T-helper 2 cell treated with Interferon-gamma antibody and Interleukin-4, amounts not matched to agents 5 μg/mL and 100 μg/mL, for 36 hours (primary cell): ENCODE measurements around the gene PCK2.
A peak's percentile ranks its signal among the peaks of the same experiment; 100 is the strongest.
"Not testable (repeated sequence)": the region's sequence is repeated elsewhere in the genome, so short reads cannot be mapped to it uniquely, and the experiment has no call there.

Source experiments
- DNase-seq: peaks from one replicate; pipeline ENCODE4 v3.0.0; 2021; ENCODE audit warnings: low spot score
- H3K27ac Mint-ChIP-seq: one replicate; pipeline ENCODE4 v1.8.0; 2021; ENCODE audit warnings: mild to moderate bottlenecking, mixed read lengths
- H3K27me3 Mint-ChIP-seq: one replicate; pipeline ENCODE4 v1.8.0; 2021; ENCODE audit warnings: low read depth, mixed read lengths
- H3K36me3 Mint-ChIP-seq: one replicate; pipeline ENCODE4 v1.8.0; 2021; ENCODE audit warnings: low read depth, mixed read lengths
- H3K4me1 Mint-ChIP-seq: one replicate; pipeline ENCODE4 v1.8.0; 2021; ENCODE audit warnings: low read depth, mixed read lengths
- H3K4me3 Mint-ChIP-seq: one replicate; pipeline ENCODE4 v1.8.0; 2022; ENCODE audit warnings: mild to moderate bottlenecking, moderate library complexity, mixed read lengths
- H3K9me3 Mint-ChIP-seq: one replicate; pipeline ENCODE4 v1.8.0; 2021; ENCODE audit warnings: mixed read lengths

Gene PCK2

GRCh38 chr14:24093901-24094840, at the start of gene PCK2:
Gene PCK2 (plus strand): TSS chr14:24094311. CDS start chr14:24094406, 95 bp downstream.
- H3K36me3 Mint-ChIP-seq, result peaks cover 27% of the 10 kb centered on the region
- no peaks in the 10 kb centered on the region for H3K9me3 Mint-ChIP-seq
- peak; percentile 81 for DNase-seq
- H3K27me3 Mint-ChIP-seq, result no peaks in the 10 kb centered on the region
- peak within 1 kb of the TSS; percentile 95 for H3K27ac Mint-ChIP-seq
- peak within 1 kb of the TSS; percentile 100 for H3K4me3 Mint-ChIP-seq
- H3K4me1 Mint-ChIP-seq, result peaks cover 36% of the 10 kb centered on the region

DNA sequence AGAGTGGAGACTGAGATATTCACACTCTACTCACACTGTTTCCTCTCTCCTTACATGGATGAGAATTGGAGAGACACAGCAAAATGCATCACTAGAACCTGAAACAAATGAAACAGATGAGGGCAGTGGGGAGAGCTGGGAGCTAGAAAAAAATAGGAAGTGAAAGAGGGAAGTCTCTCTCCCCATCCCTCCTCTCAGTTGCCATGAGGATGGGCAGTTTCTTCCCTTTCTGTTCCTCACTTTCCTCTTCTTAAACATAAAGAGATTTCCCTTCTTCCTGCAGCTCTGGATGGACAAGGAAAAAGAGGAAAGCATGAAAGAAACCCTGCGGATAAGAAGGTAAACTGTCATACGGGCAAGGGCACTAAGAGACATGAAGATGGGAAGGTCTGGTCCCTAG, 45.1 kb upstream of the PCK2 start:
- H3K27me3 Mint-ChIP-seq, result peaks cover 40% of the 10 kb centered on the region

GRCh38 chr14:24050753-24051152, 43.4 kb upstream of the PCK2 start:
- H3K4me3 Mint-ChIP-seq, result peak overlapping the region; percentile 78
- not testable (repeated sequence) for DNase-seq, H3K27ac Mint-ChIP-seq, H3K36me3 Mint-ChIP-seq, H3K9me3 Mint-ChIP-seq
- peaks cover 34% of the 10 kb centered on the region for H3K27me3 Mint-ChIP-seq
- peaks cover 17% of the 10 kb centered on the region for H3K4me1 Mint-ChIP-seq

More for the DNA sequence above, 45.1 kb upstream of the PCK2 start:
- not testable (repeated sequence) for H3K9me3 Mint-ChIP-seq, H3K36me3 Mint-ChIP-seq, H3K4me3 Mint-ChIP-seq, DNase-seq, H3K27ac Mint-ChIP-seq
- peaks cover 17% of the 10 kb centered on the region for H3K4me1 Mint-ChIP-seq

GRCh38 chr14:24051176-24051788, 42.8 kb upstream of the PCK2 start:
- H3K27ac Mint-ChIP-seq, result no peak overlapping the region
- H3K4me1 Mint-ChIP-seq, result peaks cover 17% of the 10 kb centered on the region
- no peaks in the 10 kb centered on the region for H3K36me3 Mint-ChIP-seq
- H3K9me3 Mint-ChIP-seq, result no peaks in the 10 kb centered on the region
- H3K4me3 Mint-ChIP-seq, result peak overlapping the region; percentile 78
- H3K27me3 Mint-ChIP-seq, result peaks cover 33% of the 10 kb centered on the region
- DNase-seq, result no peak

GRCh38 chr14:24051789-24052655, 42.1 kb upstream of the PCK2 start, which contains the start of gene CARMIL3:
Gene CARMIL3 (plus strand): TSS chr14:24052009. CDS start chr14:24052154, 145 bp downstream.
- H3K4me3 Mint-ChIP-seq, result peak within 1 kb of the TSS; percentile 78
- H3K9me3 Mint-ChIP-seq, result no peaks in the 10 kb centered on the region
- no peaks in the 10 kb centered on the region for H3K36me3 Mint-ChIP-seq
- H3K27me3 Mint-ChIP-seq, result peaks cover 31% of the 10 kb centered on the region
- peak; percentile 63 for DNase-seq
- peaks cover 17% of the 10 kb centered on the region for H3K4me1 Mint-ChIP-seq
- no peak within 1 kb of the TSS for H3K27ac Mint-ChIP-seq

DNA sequence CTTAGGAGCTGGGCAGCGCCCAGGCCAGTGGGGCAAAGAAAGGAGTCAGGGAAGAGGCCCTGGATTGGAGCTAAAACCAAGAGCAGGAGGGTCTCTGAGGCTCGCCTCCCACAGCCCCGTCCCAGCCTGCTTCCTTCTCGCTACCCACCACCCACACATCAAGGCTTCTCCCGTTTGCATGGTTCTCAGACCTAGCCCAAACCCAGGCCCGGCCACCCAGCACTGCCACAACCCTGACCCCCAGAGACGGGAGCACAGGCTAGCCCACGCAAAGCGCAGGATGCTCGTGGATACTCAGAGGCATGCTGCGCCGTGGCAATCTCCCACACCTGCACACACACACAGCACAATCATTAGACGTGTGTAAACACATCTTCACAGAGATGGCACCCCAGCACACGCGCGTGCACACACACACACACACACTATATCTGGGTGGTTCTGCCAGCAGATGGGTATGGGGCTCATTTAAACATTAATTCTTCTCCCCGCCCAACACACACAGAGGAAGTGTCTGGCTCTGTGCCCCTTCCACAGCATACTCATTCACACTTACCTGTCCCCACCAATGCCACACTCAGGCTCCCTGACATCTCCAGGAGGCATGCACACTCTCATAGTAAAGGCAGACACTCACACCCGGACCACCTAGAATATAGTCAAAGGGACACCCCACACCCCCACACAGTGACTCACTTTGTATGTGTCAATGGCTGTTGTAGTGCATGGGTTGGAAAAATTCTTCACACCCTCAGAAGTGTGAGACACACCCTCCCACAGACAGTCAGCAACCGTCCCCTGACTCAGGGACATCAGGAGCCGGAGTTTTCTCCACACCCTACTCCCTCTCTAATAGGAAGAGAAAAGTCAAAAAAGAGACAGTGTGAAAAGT, 41.2 kb upstream of the PCK2 start:
- DNase-seq, result peak; percentile 72
- Mint-ChIP-seq H3K27me3 (peaks cover 29% of the 10 kb centered on the region), H3K36me3 (no peaks in the 10 kb centered on the region), H3K9me3 (no peaks in the 10 kb centered on the region), H3K27ac (no peak overlapping the region), H3K4me3 (peak overlapping the region; percentile 61), H3K4me1 (peaks cover 17% of the 10 kb centered on the region)

DNA sequence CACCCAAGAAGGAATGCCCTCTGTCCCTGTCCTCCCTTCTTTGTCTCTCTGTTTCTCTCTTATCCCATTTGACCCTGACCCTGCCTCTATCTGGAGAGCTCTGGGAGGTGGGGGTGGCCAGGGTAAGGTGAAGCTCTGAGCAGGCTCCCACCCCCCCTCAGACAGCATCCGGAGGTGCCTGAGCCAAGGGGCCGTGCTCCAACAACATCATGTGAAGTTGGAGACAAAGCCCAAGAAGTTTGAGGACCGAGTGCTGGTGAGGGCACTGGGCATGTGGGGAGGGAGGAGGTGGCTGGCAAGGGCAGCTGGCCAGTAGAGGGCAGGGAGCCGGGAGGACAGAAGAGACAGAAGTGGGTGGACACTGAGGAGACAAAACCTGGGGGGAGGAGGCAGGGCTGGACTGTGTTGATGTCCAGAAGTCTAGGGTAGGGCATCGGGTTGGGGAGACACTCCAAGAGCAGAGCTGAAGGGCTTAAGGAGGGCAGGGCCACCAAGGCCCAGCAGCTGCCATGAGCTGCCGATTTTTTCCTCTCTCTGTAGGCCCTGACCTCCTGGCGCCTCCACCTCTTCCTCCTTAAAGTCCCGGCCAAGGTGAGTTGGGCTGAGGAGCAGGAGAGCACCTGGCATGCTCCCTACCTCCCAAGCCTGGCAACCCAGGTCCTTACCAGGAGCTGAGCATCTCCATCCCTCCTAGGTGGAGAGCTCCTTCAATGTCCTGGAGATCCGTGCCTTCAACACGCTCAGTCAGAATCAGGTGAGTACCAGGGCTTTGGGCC, 40.4 kb upstream of the PCK2 start:
- Mint-ChIP-seq H3K4me1 (peaks cover 15% of the 10 kb centered on the region), H3K27me3 (peaks cover 23% of the 10 kb centered on the region), H3K27ac (peak overlapping the region; percentile 17), H3K36me3 (no peaks in the 10 kb centered on the region), H3K9me3 (no peaks in the 10 kb centered on the region), H3K4me3 (peak overlapping the region; percentile 61)
- DNase-seq, result no peak

DNA sequence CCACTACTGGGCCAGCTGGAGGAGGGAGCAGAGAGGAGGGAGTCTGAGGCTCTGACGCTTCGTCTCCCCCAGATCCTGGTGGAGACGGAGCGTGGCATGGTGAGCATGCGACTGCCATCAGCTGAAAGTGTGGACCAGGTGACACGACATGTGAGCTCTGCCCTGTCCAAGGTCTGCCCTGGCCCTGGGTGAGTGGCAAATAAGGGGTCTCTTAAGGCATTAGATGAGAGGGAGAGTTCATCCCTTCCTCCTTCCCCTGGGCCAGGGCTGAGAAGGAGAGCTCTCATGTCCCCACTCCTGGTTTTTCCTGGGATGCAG, 39.8 kb upstream of the PCK2 start:
- Mint-ChIP-seq H3K27me3 (peaks cover 20% of the 10 kb centered on the region), H3K4me3 (no peak overlapping the region), H3K4me1 (peaks cover 15% of the 10 kb centered on the region), H3K36me3 (no peaks in the 10 kb centered on the region), H3K27ac (no peak overlapping the region), H3K9me3 (no peaks in the 10 kb centered on the region)
- DNase-seq, result no peak

- no peak for DNase-seq
Observed at GRCh38 chr14:24054646-24055045, 39.5 kb upstream of the PCK2 start.

GRCh38 chr14:24055971-24056799, 37.9 kb upstream of the PCK2 start:
- Mint-ChIP-seq H3K9me3 (no peaks in the 10 kb centered on the region), H3K4me1 (peaks cover 12% of the 10 kb centered on the region), H3K4me3 (no peak overlapping the region), H3K27me3 (peaks cover 10% of the 10 kb centered on the region), H3K36me3 (no peaks in the 10 kb centered on the region), H3K27ac (peak overlapping the region; percentile 15)
- no peak for DNase-seq

More at GRCh38 chr14:24054646-24055045, 39.5 kb upstream of the PCK2 start:
- Mint-ChIP-seq H3K4me1 (peaks cover 15% of the 10 kb centered on the region), H3K9me3 (no peaks in the 10 kb centered on the region), H3K27ac (peak overlapping the region; percentile 18), H3K27me3 (peaks cover 20% of the 10 kb centered on the region), H3K36me3 (no peaks in the 10 kb centered on the region), H3K4me3 (no peak overlapping the region)

- Mint-ChIP-seq H3K9me3 (no peaks in the 10 kb centered on the region), H3K27ac (no peak overlapping the region), H3K27me3 (peaks cover 10% of the 10 kb centered on the region), H3K4me3 (no peak overlapping the region), H3K36me3 (no peaks in the 10 kb centered on the region), H3K4me1 (peaks cover 11% of the 10 kb centered on the region)
- no peak for DNase-seq
Observed at GRCh38 chr14:24056800-24057184, 37.3 kb upstream of the PCK2 start.

DNA sequence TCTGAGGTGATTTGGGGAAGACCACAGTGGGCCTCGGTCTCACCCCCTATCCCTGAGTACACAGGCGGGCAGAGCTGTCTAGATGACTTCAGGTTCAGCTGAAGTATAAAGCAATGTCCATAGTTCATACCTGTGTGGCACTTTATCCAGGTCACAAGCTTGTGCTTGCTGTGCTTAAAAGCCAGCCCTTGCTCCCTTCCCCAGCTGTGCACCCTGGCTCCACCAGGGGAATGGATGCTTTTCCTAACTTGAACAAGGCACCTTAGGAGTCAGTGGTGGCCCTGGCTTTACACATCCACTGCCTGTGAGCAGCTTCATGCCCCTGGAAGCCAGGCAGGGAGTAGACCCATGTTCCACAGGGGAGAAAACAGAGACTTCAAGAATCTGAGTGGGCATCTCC, 36.8 kb upstream of the PCK2 start:
- Mint-ChIP-seq H3K4me1 (peaks cover 11% of the 10 kb centered on the region), H3K27ac (no peak overlapping the region), H3K9me3 (no peaks in the 10 kb centered on the region), H3K4me3 (no peak overlapping the region), H3K27me3 (peaks cover 10% of the 10 kb centered on the region), H3K36me3 (no peaks in the 10 kb centered on the region)
- DNase-seq, result no peak
